Measurements from ENCODE around the gene TACR2. TPM values are rescaled to one million over a fixed set of nuclear protein-coding genes. Genes with fewer than 3 reads are reported as not detected.

The TACR2 gene
- total and polyA plus RNA-seq, 3 donors from 2014 or later: 0.74 to 0.91 (median 0.87) TPM

GRCh38 chr10:69374931-69375306 is 41.8 kb downstream of the TACR2 start:
- peaks cover 11% of the 10 kb centered on the region for H3K4me1 ChIP-seq
- no peak for TF ChIP-seq POLR2A (IDR thresholded peaks at IDR 0.05)
- TF ChIP-seq CTCF (IDR thresholded peaks at IDR 0.05): no peak
- intact Hi-C loops (cut with DNase I; ENCODE audit: low total_unique reads): no loop called here
- peak overlapping the region in 1 of 2 donors; percentile 43 for H3K27ac ChIP-seq
- no peaks in the 10 kb centered on the region for H3K36me3 ChIP-seq (ENCODE audit: low read depth, missing control alignments)
- no peak overlapping the region for H3K4me3 ChIP-seq
- DNase-seq: no peak
- no peaks in the 10 kb centered on the region for H3K9me3 ChIP-seq
- 91 to 92% methylated on average over 2 of the region's 2 CpGs for WGBS, 2 donors
- no peaks in the 10 kb centered on the region for H3K27me3 ChIP-seq

DNA sequence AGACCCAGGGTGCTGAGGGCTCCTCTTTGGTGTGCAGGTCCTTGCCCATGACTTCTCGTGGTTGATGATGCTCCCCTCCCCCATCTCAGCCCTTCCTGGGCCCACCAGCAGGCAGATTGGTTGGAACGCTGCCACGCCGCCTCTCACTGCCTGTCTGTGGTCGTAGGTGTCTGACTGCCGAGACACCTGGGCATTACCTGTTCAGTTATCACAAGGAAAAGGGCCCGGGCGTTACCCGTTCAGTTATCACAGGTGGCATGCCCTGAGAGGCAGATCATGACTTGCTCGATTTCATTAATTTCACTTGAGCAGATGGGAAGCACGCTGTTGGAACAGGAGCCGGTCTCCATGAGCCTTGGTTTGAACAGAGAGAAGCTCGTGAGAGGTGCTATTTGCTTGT is 42.5 kb downstream of the TACR2 start:
- H3K27me3 ChIP-seq: no peaks in the 10 kb centered on the region
- no peak for TF ChIP-seq POLR2A (IDR thresholded peaks at IDR 0.05)
- TF ChIP-seq CTCF (IDR thresholded peaks at IDR 0.05): no peak
- intact Hi-C loops (cut with DNase I; ENCODE audit: low total_unique reads): no loop called here
- WGBS, 2 donors: 95 to 97% methylated on average over 7 to 13 of the region's 13 CpGs
- H3K36me3 ChIP-seq (ENCODE audit: low read depth, missing control alignments): no peaks in the 10 kb centered on the region
- no peak for DNase-seq
- no peak overlapping the region for H3K27ac ChIP-seq
- H3K4me1 ChIP-seq: peaks cover 11% of the 10 kb centered on the region
- H3K9me3 ChIP-seq: no peaks in the 10 kb centered on the region
- no peak overlapping the region for H3K4me3 ChIP-seq

- H3K4me1 ChIP-seq: peaks cover 11% of the 10 kb centered on the region
- intact Hi-C loops (cut with DNase I; ENCODE audit: low total_unique reads): no loop called here
- no peak overlapping the region for H3K27ac ChIP-seq
- H3K4me3 ChIP-seq: no peak overlapping the region
- H3K36me3 ChIP-seq (ENCODE audit: low read depth, missing control alignments): no peaks in the 10 kb centered on the region
- no peak for DNase-seq
- TF ChIP-seq POLR2A (IDR thresholded peaks at IDR 0.05): no peak
- no peak for TF ChIP-seq CTCF (IDR thresholded peaks at IDR 0.05)
- 85 to 89% methylated on average over 9 of the region's 9 CpGs for WGBS, 2 donors
- no peaks in the 10 kb centered on the region for H3K9me3 ChIP-seq
- no peaks in the 10 kb centered on the region for H3K27me3 ChIP-seq
Observed at GRCh38 chr10:69372126-69372980, 44.4 kb downstream of the TACR2 start.

DNA sequence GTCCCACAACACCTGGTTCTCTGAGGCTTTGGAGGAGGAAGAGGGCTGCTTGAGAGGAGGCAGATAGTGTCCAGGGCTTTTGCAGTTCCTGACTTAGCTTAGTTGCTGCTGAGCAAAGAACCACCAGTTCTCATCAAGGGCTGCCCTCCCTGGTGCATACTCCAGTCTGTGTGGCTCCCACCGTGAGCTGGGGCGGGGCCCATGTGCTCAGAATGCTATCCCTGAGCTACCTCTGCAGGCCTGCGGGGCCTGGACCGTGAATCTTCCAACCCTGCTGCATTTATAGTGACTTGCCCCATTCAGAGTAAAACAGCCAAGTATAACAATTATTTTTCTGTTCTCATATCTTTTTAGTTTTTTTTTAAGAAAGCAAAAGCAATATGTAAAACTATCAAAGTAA is 49.2 kb downstream of the TACR2 start:
- no peak for DNase-seq
- WGBS, 2 donors: 72 to 81% methylated on average over 4 of the region's 4 CpGs
- Histone ChIP-seq H3K4me3 (no peak overlapping the region), H3K9me3 (no peaks in the 10 kb centered on the region), H3K27ac (no peak overlapping the region), H3K27me3 (no peaks in the 10 kb centered on the region), H3K4me1 (no peaks in the 10 kb centered on the region), H3K36me3 (ENCODE audit: low read depth, missing control alignments) (no peaks in the 10 kb centered on the region)
- intact Hi-C loops (cut with DNase I; ENCODE audit: low total_unique reads): no loop called here
- no peak for TF ChIP-seq POLR2A (IDR thresholded peaks at IDR 0.05)
- no peak for TF ChIP-seq CTCF (IDR thresholded peaks at IDR 0.05)

DNA sequence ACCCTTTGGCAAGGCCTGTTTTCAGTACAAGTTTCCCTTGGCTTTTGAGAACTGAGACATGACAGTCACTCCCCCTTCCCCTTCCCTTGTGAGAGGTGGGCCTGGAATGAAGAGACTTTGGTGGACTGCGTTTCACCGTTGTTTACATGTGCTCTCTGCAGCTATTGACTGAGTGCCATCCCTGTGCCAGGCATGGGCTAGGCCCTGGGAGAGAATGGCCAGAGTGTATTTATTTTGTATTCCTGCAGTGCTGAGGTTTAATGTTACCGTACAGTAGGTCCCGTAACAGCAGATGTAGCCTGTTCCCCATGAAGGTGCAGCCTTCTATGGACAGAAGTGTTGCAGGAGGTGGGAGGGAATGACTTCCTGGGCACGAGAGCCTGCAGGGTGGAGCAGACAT is 50.0 kb downstream of the TACR2 start:
- no peaks in the 10 kb centered on the region for H3K9me3 ChIP-seq
- H3K27me3 ChIP-seq: no peaks in the 10 kb centered on the region
- no peak overlapping the region for H3K4me3 ChIP-seq
- no peak overlapping the region for H3K27ac ChIP-seq
- no peaks in the 10 kb centered on the region for H3K4me1 ChIP-seq
- DNase-seq: no peak
- H3K36me3 ChIP-seq (ENCODE audit: low read depth, missing control alignments): no peaks in the 10 kb centered on the region
- TF ChIP-seq POLR2A (IDR thresholded peaks at IDR 0.05) (no peak), CTCF (IDR thresholded peaks at IDR 0.05) (no peak)
- intact Hi-C loops (cut with DNase I; ENCODE audit: low total_unique reads): no loop called here
- WGBS, 2 donors: 98 to 100% methylated on average over 5 of the region's 5 CpGs

Data from testis (tissue), 3 donors.